ENCODE data around the gene NT5E. TPM values are rescaled to one million over a fixed set of nuclear protein-coding genes. Genes with fewer than 3 reads are reported as not detected.

Gene NT5E
- total and polyA plus RNA-seq, 7 donors, result 0.57 to 3.9 (median 2.3) TPM

- DNase-seq (no peak), ATAC-seq (no peak)
- intact Hi-C loops (cut with DNase I), result no loop called here
- Histone ChIP-seq H3K9me3 (no peaks in the 10 kb centered on the region), H3K27me3 (ENCODE audit: insufficient read depth in 3 of 3, low read length in 2 of 3) (no peaks in the 10 kb centered on the region), H3K4me3 (no peak overlapping the region), H3K36me3 (ENCODE audit: insufficient read depth in 1 of 2, low read depth in 1 of 2) (no peaks in the 10 kb centered on the region), H3K4me1 (no peaks in the 10 kb centered on the region), H3K27ac (no peak overlapping the region)
- WGBS, 3 donors, result 93 to 97% (median 96%) methylated on average over 4 of the region's 4 CpGs
- no peak for TF ChIP-seq CTCF (IDR thresholded peaks at IDR 0.05)
Measured at GRCh38 chr6:85476532-85476931, 26.6 kb downstream of the NT5E start.

- Histone ChIP-seq H3K27me3 (ENCODE audit: insufficient read depth in 3 of 3, low read length in 2 of 3) (no peaks in the 10 kb centered on the region), H3K36me3 (ENCODE audit: insufficient read depth in 1 of 2, low read depth in 1 of 2) (no peaks in the 10 kb centered on the region), H3K4me3 (no peak overlapping the region), H3K27ac (no peak overlapping the region), H3K4me1 (no peaks in the 10 kb centered on the region), H3K9me3 (no peaks in the 10 kb centered on the region)
- 83 to 88% (median 84%) methylated on average over 1 of the region's 1 CpG for WGBS, 3 donors
- DNase-seq (no peak), ATAC-seq (no peak)
- intact Hi-C loops (cut with DNase I), result no loop called here
- no peak for TF ChIP-seq CTCF (IDR thresholded peaks at IDR 0.05)
Measured at GRCh38 chr6:85479208-85479607, 29.3 kb downstream of the NT5E start.

GRCh38 chr6:85482206-85482904 lies 32.5 kb downstream of the NT5E start:
- DNase-seq, result no peak
- ATAC-seq, result peak; percentile 23 to 40 (median 30)
- Histone ChIP-seq H3K4me3 (no peak overlapping the region), H3K27me3 (ENCODE audit: insufficient read depth in 3 of 3, low read length in 2 of 3) (no peaks in the 10 kb centered on the region), H3K27ac (no peak overlapping the region), H3K4me1 (no peaks in the 10 kb centered on the region), H3K36me3 (ENCODE audit: insufficient read depth in 1 of 2, low read depth in 1 of 2) (no peaks in the 10 kb centered on the region), H3K9me3 (no peaks in the 10 kb centered on the region)
- intact Hi-C loops (cut with DNase I), result loop anchor here in 1 of 2 donors (2.0 kb wide), 1 partner anchor 128 kb away; no protein-coding TSS in a partner anchor
- WGBS, 3 donors, result 34 to 49% (median 43%) methylated on average over 8 of the region's 8 CpGs
- no peak for TF ChIP-seq CTCF (IDR thresholded peaks at IDR 0.05)

GRCh38 chr6:85482905-85483700 lies 33.2 kb downstream of the NT5E start:
- peak; percentile 100 for TF ChIP-seq CTCF (IDR thresholded peaks at IDR 0.05)
- DNase-seq (peak; percentile 79 to 86), ATAC-seq (peak; percentile 77 to 92 (median 80))
- no peak overlapping the region for H3K4me3 ChIP-seq
- no peaks in the 10 kb centered on the region for H3K27me3 ChIP-seq (ENCODE audit: insufficient read depth in 3 of 3, low read length in 2 of 3)
- H3K4me1 ChIP-seq, result no peaks in the 10 kb centered on the region
- intact Hi-C loops (cut with DNase I), result loop anchor here in 1 of 2 donors (2.0 kb wide), 1 partner anchor 128 kb away; no protein-coding TSS in a partner anchor
- H3K27ac ChIP-seq, result no peak overlapping the region
- 22 to 25% (median 25%) methylated on average over 10 of the region's 10 CpGs for WGBS, 3 donors
- H3K36me3 ChIP-seq (ENCODE audit: insufficient read depth in 1 of 2, low read depth in 1 of 2), result no peaks in the 10 kb centered on the region
- H3K9me3 ChIP-seq, result no peaks in the 10 kb centered on the region
